ENCODE measurements around the gene SLC16A4.
"Not testable (repeated sequence)": the region's sequence is repeated elsewhere in the genome, so short reads cannot be mapped to it uniquely, and the experiment has no call there.

Gene SLC16A4

GRCh38 chr1:110426854-110427253, 36.0 kb upstream of the SLC16A4 start:
- Histone ChIP-seq H3K4me3 (ENCODE audit: low read length) (no peak overlapping the region), H3K9ac (ENCODE audit: low read depth, low read length) (no peak overlapping the region), H3K36me3 (ENCODE audit: insufficient read depth, low read length) (no peaks in the 10 kb centered on the region), H3K9me3 (ENCODE audit: insufficient read depth, low read depth, low read length) (no peaks in the 10 kb centered on the region), H3K27ac (ENCODE audit: low read depth, low read length) (no peak overlapping the region), H3K4me1 (ENCODE audit: insufficient read depth, low read length) (no peaks in the 10 kb centered on the region), H3K27me3 (ENCODE audit: insufficient read depth, low read length) (no peaks in the 10 kb centered on the region)
- 81% methylated on average over 4 of the region's 4 CpGs for WGBS

GRCh38 chr1:110425612-110426152, 34.9 kb upstream of the SLC16A4 start:
- Histone ChIP-seq H3K36me3 (ENCODE audit: insufficient read depth, low read length) (no peaks in the 10 kb centered on the region), H3K9ac (ENCODE audit: low read depth, low read length) (no peak overlapping the region), H3K9me3 (ENCODE audit: insufficient read depth, low read depth, low read length) (0 out of 2 replicates have a peak, but pooled peaks cover 6% of the 10 kb centered on the region), H3K4me3 (ENCODE audit: low read length) (no peak overlapping the region), H3K27ac (ENCODE audit: low read depth, low read length) (no peak overlapping the region), H3K27me3 (ENCODE audit: insufficient read depth, low read length) (no peaks in the 10 kb centered on the region), H3K4me1 (ENCODE audit: insufficient read depth, low read length) (no peaks in the 10 kb centered on the region)
- WGBS: 82% methylated on average over 9 of the region's 9 CpGs

DNA sequence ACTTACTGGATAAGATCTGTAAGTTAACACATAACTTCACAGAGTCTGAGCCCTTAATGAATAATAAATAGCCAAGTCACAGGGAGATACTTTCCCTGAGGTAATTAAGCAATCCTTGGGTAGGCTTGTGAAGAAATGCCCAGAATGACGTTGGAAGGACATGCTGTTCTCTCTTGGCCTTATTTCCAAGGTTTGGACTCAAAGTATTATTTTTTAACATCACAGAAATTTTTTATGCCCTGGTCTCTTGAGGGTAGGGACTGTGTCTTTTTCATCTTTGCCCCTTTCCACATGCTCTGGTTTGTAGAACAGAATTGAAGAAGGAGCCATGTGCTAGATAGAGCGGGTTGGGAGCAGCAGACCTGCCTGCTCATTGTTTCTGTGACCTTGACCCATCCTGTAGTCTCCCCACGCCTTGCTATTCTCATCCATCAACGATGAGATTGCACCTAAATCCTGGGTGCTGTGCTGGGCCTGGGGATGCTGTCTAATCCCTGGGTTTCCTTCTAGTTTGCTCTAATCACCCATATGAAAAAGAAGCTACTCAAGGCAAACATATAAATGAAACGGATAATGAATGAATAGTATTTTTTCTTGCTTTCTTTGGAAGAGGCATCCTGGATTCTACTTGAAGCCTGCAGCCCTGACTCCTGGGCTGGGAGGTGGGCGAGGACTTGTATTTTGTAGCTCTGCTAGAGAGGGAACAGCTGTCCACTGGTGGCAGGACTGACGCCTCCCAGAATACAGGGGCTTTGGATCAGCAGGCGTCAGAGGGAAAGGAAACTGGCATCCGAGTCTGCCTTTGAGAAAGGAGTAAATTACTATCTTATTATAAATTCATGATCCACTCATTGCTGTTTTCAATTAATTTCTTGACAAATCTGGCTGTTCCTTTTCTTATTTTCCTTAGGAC, 34.1 kb upstream of the SLC16A4 start:
- 92% methylated on average over 8 of the region's 9 CpGs for WGBS
- Histone ChIP-seq H3K27ac (ENCODE audit: low read depth, low read length) (no peak overlapping the region), H3K9ac (ENCODE audit: low read depth, low read length) (no peak overlapping the region), H3K27me3 (ENCODE audit: insufficient read depth, low read length) (no peaks in the 10 kb centered on the region), H3K4me1 (ENCODE audit: insufficient read depth, low read length) (no peaks in the 10 kb centered on the region), H3K36me3 (ENCODE audit: insufficient read depth, low read length) (no peaks in the 10 kb centered on the region), H3K4me3 (ENCODE audit: low read length) (no peak overlapping the region), H3K9me3 (ENCODE audit: insufficient read depth, low read depth, low read length) (0 out of 2 replicates have a peak, but pooled peaks cover 6% of the 10 kb centered on the region)

- no peaks in the 10 kb centered on the region for H3K27me3 ChIP-seq (ENCODE audit: insufficient read depth, low read length)
- H3K27ac ChIP-seq (ENCODE audit: low read depth, low read length): no peak overlapping the region
- no peak overlapping the region for H3K4me3 ChIP-seq (ENCODE audit: low read length)
- H3K9ac ChIP-seq (ENCODE audit: low read depth, low read length): no peak overlapping the region
- H3K9me3 ChIP-seq (ENCODE audit: insufficient read depth, low read depth, low read length): 0 out of 2 replicates have a peak, but pooled peaks cover 6% of the 10 kb centered on the region
- no peaks in the 10 kb centered on the region for H3K4me1 ChIP-seq (ENCODE audit: insufficient read depth, low read length)
- no peaks in the 10 kb centered on the region for H3K36me3 ChIP-seq (ENCODE audit: insufficient read depth, low read length)
- 92% methylated on average over 2 of the region's 2 CpGs for WGBS
These were observed 30.3 kb upstream of the SLC16A4 start for GRCh38 chr1:110420874-110421793.

DNA sequence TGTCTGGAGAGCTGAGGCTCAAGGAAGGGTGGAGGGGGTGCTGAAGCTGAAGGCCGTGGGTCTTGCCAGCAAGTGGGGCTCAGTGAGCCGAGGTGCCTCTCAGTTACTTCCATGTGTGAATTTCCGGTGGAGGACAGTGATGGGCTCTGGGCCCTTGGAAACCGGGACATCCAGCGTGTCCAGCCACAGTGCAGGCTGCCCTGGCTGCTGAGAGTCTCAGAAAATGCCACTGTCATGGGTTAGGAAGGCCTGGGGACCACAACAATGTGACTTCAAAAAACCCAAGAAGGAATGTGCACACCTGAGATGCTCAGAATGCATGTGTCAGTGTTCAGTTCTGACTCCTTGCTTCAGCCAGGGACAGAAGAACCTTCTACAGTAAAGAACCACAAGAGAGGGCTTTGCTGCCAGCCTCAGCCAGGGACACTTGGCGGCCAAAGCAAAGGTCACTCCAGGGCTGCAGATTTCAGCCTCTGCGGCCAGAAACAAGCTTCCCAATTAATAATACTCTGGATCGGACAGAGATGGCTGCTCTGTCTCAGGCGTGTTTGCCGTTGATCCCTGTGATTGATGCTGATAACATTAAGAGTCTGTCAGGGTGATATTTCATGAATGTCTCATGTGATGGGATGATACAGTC, 29.3 kb upstream of the SLC16A4 start:
- H3K4me3 ChIP-seq (ENCODE audit: low read length): no peak overlapping the region
- no peak overlapping the region for H3K27ac ChIP-seq (ENCODE audit: low read depth, low read length)
- 95% methylated on average over 10 of the region's 10 CpGs for WGBS
- H3K36me3 ChIP-seq (ENCODE audit: insufficient read depth, low read length): no peaks in the 10 kb centered on the region
- H3K4me1 ChIP-seq (ENCODE audit: insufficient read depth, low read length): no peaks in the 10 kb centered on the region
- H3K9ac ChIP-seq (ENCODE audit: low read depth, low read length): no peak overlapping the region
- H3K27me3 ChIP-seq (ENCODE audit: insufficient read depth, low read length): no peaks in the 10 kb centered on the region
- H3K9me3 ChIP-seq (ENCODE audit: insufficient read depth, low read depth, low read length): 0 out of 2 replicates have a peak, but pooled peaks cover 6% of the 10 kb centered on the region

- H3K9me3 ChIP-seq (ENCODE audit: insufficient read depth, low read depth, low read length): 0 out of 2 replicates have a peak, but pooled peaks cover 6% of the 10 kb centered on the region
- H3K27me3 ChIP-seq (ENCODE audit: insufficient read depth, low read length): no peaks in the 10 kb centered on the region
- no peaks in the 10 kb centered on the region for H3K36me3 ChIP-seq (ENCODE audit: insufficient read depth, low read length)
- H3K4me3 ChIP-seq (ENCODE audit: low read length): no peak overlapping the region
- H3K27ac ChIP-seq (ENCODE audit: low read depth, low read length): no peak overlapping the region
- 88% methylated on average over 1 of the region's 1 CpG for WGBS
- no peak overlapping the region for H3K9ac ChIP-seq (ENCODE audit: low read depth, low read length)
- H3K4me1 ChIP-seq (ENCODE audit: insufficient read depth, low read length): no peaks in the 10 kb centered on the region
These were observed 27.9 kb upstream of the SLC16A4 start for GRCh38 chr1:110418729-110419128.

DNA sequence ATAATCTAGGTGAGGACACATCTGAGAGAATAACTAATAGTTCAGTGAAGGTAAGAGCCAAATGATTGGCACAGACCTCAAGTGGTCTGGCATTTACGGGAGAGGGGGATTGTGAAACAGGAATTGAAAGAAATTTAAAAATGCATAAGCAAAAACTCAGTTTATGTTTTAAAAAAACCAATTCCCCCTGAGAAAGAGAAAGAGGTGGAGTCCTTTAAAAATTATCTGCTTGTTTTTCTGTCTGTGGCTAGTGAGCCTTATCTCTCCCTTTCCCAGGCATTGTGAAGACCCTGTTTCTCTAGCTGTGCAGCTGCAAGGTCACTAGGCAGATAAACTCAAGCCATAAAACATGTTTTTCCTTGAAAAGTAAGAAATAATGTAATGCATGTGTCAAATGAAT, 22.2 kb upstream of the SLC16A4 start:
- H3K9ac ChIP-seq (ENCODE audit: low read depth, low read length); H3K4me3 ChIP-seq (ENCODE audit: low read length); H3K4me1 ChIP-seq (ENCODE audit: insufficient read depth, low read length); H3K27me3 ChIP-seq (ENCODE audit: insufficient read depth, low read length); H3K27ac ChIP-seq (ENCODE audit: low read depth, low read length); H3K36me3 ChIP-seq (ENCODE audit: insufficient read depth, low read length); H3K9me3 ChIP-seq (ENCODE audit: insufficient read depth, low read depth, low read length): not testable (repeated sequence)
- WGBS: 86% methylated on average over 1 of the region's 1 CpG

DNA sequence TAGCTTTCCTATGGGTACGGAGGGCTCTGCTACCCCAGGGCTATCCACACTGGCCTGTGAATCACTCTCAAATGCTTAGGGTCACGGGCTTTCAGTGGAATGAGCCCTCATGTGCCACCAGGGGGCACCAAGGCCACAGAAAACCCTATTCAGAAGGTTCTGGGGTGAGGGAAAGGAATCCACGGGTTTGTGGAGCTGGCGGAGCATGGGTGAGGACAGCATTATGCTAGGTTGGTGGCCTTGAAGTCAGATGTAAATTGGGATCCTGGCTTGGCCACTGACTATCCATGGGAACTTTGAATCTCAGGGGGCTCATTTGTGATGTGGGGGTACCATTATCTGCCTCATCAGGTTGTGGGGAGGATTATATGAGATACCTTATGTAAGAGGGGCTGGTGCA, 21.8 kb upstream of the SLC16A4 start:
- Histone ChIP-seq H3K27me3 (ENCODE audit: insufficient read depth, low read length) (no peaks in the 10 kb centered on the region), H3K4me3 (ENCODE audit: low read length) (no peak overlapping the region), H3K4me1 (ENCODE audit: insufficient read depth, low read length) (no peaks in the 10 kb centered on the region; the same call in 1 of the 2 replicates), H3K9me3 (ENCODE audit: insufficient read depth, low read depth, low read length) (no peaks in the 10 kb centered on the region), H3K9ac (ENCODE audit: low read depth, low read length) (no peak overlapping the region), H3K27ac (ENCODE audit: low read depth, low read length) (no peak overlapping the region), H3K36me3 (ENCODE audit: insufficient read depth, low read length) (no peaks in the 10 kb centered on the region)
- WGBS: 40% methylated on average over 4 of the region's 4 CpGs

DNA sequence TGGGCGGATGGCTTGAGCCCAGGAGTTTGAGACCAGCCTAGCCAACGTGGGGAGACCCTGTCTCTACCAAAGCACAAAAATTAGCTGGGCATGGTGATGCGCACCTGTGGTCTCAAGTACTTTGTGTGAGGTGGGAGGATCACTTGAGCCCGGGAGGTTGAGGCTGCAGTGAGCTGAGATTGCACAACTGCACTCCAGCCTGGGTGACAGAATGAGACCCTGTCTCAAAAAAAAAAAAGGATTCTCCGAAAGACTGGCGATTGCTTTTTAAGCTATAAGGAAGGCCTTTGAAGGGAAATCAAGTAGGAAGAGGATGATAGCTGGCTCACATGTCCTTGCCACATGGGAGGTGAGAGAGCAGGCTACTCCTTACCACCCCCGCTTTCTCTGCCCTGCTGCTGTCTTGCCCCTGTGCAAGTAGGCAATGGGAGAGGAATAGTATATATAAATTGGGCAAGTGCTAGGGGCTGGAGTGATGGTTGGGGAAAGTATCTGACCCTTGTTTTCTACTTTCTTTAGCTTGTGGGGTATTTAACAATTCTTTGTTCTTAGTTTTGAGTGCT, 20.4 kb upstream of the SLC16A4 start:
- no peaks in the 10 kb centered on the region for H3K27me3 ChIP-seq (ENCODE audit: insufficient read depth, low read length)
- H3K27ac ChIP-seq (ENCODE audit: low read depth, low read length): no peak overlapping the region
- H3K9me3 ChIP-seq (ENCODE audit: insufficient read depth, low read depth, low read length): no peaks in the 10 kb centered on the region
- no peaks in the 10 kb centered on the region for H3K36me3 ChIP-seq (ENCODE audit: insufficient read depth, low read length)
- no peak overlapping the region for H3K4me3 ChIP-seq (ENCODE audit: low read length)
- H3K4me1 ChIP-seq (ENCODE audit: insufficient read depth, low read length): no peaks in the 10 kb centered on the region; the same call in 1 of the 2 replicates
- WGBS: 81% methylated on average over 7 of the region's 7 CpGs
- H3K9ac ChIP-seq (ENCODE audit: low read depth, low read length): no peak overlapping the region

DNA sequence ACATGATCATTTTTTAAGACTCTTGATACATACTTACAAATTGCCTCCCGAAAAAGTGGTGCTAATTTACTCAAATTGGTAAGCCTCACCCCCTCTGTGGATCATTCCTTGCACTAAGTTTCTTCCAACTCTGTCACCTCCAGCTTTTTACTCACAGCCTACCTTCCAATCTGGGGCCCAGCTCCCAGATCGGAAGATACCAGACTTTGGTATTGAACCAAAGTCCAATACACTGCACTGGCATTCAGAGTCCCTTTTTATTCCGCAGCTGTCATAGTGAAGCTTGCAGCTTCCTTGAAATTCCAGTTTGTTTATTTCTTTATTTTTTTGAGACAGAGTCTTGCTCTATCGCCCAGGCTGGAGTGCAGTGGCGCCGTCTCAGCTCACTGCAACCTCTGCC, 18.5 kb upstream of the SLC16A4 start:
- H3K9ac ChIP-seq (ENCODE audit: low read depth, low read length): no peak overlapping the region
- H3K27me3 ChIP-seq (ENCODE audit: insufficient read depth, low read length): no peaks in the 10 kb centered on the region
- no peak overlapping the region for H3K27ac ChIP-seq (ENCODE audit: low read depth, low read length)
- no peaks in the 10 kb centered on the region; the same call in 1 of the 2 replicates for H3K4me1 ChIP-seq (ENCODE audit: insufficient read depth, low read length)
- no peak overlapping the region for H3K4me3 ChIP-seq (ENCODE audit: low read length)
- 97% methylated on average over 6 of the region's 6 CpGs for WGBS
- no peaks in the 10 kb centered on the region for H3K9me3 ChIP-seq (ENCODE audit: insufficient read depth, low read depth, low read length)
- H3K36me3 ChIP-seq (ENCODE audit: insufficient read depth, low read length): peaks cover 14% of the 10 kb centered on the region
